OCI-LY7 (cell line): ENCODE data around the gene SCG3.
"Not testable (repeated sequence)": the region's sequence is repeated elsewhere in the genome, so short reads cannot be mapped to it uniquely, and the experiment has no call there.

ENCODE experiments used
- CTCF ChIP-seq: fragments of 200-600 bp; sonication (generic); conservative IDR thresholded peaks from 2 replicates; pipeline ENCODE4 v1.5.1; 2014; ENCODE audit warnings: mild to moderate bottlenecking, antibody characterized with exemption, low read length, moderate library complexity, mixed read lengths
- EZH2phosphoT487 ChIP-seq: fragments of 200-600 bp; sonication (generic); IDR thresholded peaks from 2 replicates; pipeline ENCODE4 v1.6.1; 2018; ENCODE audit warnings: low read depth, borderline replicate concordance, mild to moderate bottlenecking, mixed run types, antibody characterized with exemption, low read length, moderate library complexity, mixed read lengths

GRCh38 chr15:51648643-51649042 is 32.7 kb upstream of the SCG3 start:
- not testable (repeated sequence) for TF ChIP-seq CTCF, EZH2phosphoT487
